ENCODE data around the gene ATRIP.

ATRIP gene

GRCh38 chr3:48423883-48424695, 22.4 kb upstream of the ATRIP start:
- Histone ChIP-seq H3K18ac (ENCODE audit: low read length) (peak overlapping the region; percentile 30), H3K4me3 (ENCODE audit: low read depth, low read length) (no peak overlapping the region), H3K23ac (ENCODE audit: low read length) (no peak overlapping the region), H3K36me3 (ENCODE audit: control insufficient read depth in 1 of 2, insufficient read depth in 2 of 2, low read length in 2 of 2) (peaks cover 49 to 57% of the 10 kb centered on the region in 2 experiments), H3K27ac (ENCODE audit: low read depth, low read length) (no peak overlapping the region), H3K79me2 (ENCODE audit: control insufficient read depth, insufficient read depth, low read length, poor library complexity) (peaks cover 21% of the 10 kb centered on the region), H2AFZ (ENCODE audit: insufficient read depth, low read length, poor library complexity) (no peak overlapping the region), H4K8ac (ENCODE audit: low read depth, low read length) (no peak overlapping the region), H3K14ac (ENCODE audit: low read length) (no peak overlapping the region), H3K4me2 (ENCODE audit: low read length) (no peak overlapping the region), H4K91ac (ENCODE audit: low read depth, low read length) (no peak overlapping the region), H2AK5ac (ENCODE audit: low read length) (no peak overlapping the region), H2BK5ac (ENCODE audit: low read depth, low read length, poor library complexity) (no peak overlapping the region), H3K9ac (ENCODE audit: low read length) (no peak overlapping the region), H3K4me1 (ENCODE audit: control insufficient read depth in 1 of 2, insufficient read depth in 2 of 2, low read length in 2 of 2) (peaks cover 25 to 26% of the 10 kb centered on the region in 2 experiments), H3K9me3 (ENCODE audit: insufficient read depth, low read depth, low read length) (peaks cover 2% of the 10 kb centered on the region), H3K4ac (ENCODE audit: low read depth, low read length) (peak overlapping the region; percentile 25), H3K79me1 (ENCODE audit: low read length) (peaks cover 2% of the 10 kb centered on the region), H3K27me3 (ENCODE audit: insufficient read depth, low read length) (no peaks in the 10 kb centered on the region), H4K12ac (ENCODE audit: low read depth, low read length) (no peak overlapping the region), H2BK12ac (ENCODE audit: low read length) (no peak overlapping the region), H2BK120ac (ENCODE audit: insufficient read depth, low read length, poor library complexity) (no peak overlapping the region)
- DNase-seq: no peak
- WGBS (ENCODE audit: extremely low coverage, insufficient coverage, insufficient read length): no CpG with 5 or more reads among the region's 27 CpGs

GRCh38 chr3:48425281-48425812, 21.2 kb upstream of the ATRIP start:
- no peak overlapping the region for H4K91ac ChIP-seq (ENCODE audit: low read depth, low read length)
- no peak overlapping the region for H3K4me2 ChIP-seq (ENCODE audit: low read length)
- no peaks in the 10 kb centered on the region for H3K27me3 ChIP-seq (ENCODE audit: insufficient read depth, low read length)
- peak overlapping the region; percentile 32 for H2AK5ac ChIP-seq (ENCODE audit: low read length)
- no peak overlapping the region for H4K12ac ChIP-seq (ENCODE audit: low read depth, low read length)
- no peak overlapping the region for H4K8ac ChIP-seq (ENCODE audit: low read depth, low read length)
- WGBS (ENCODE audit: extremely low coverage, insufficient coverage, insufficient read length): no CpG with 5 or more reads among the region's 13 CpGs
- H3K36me3 ChIP-seq (ENCODE audit: control insufficient read depth in 1 of 2, insufficient read depth in 2 of 2, low read length in 2 of 2): peaks cover 39 to 45% of the 10 kb centered on the region in 2 experiments
- no peak for DNase-seq
- peak overlapping the region; percentile 38 for H3K4ac ChIP-seq (ENCODE audit: low read depth, low read length)
- H3K23ac ChIP-seq (ENCODE audit: low read length): no peak overlapping the region
- no peak overlapping the region for H3K27ac ChIP-seq (ENCODE audit: low read depth, low read length)
- H2BK12ac ChIP-seq (ENCODE audit: low read length): no peak overlapping the region
- peaks cover 27% of the 10 kb centered on the region for H3K79me2 ChIP-seq (ENCODE audit: control insufficient read depth, insufficient read depth, low read length, poor library complexity)
- H2BK5ac ChIP-seq (ENCODE audit: low read depth, low read length, poor library complexity): no peak overlapping the region
- H2AFZ ChIP-seq (ENCODE audit: insufficient read depth, low read length, poor library complexity): no peak overlapping the region
- H3K9ac ChIP-seq (ENCODE audit: low read length): no peak overlapping the region
- H3K18ac ChIP-seq (ENCODE audit: low read length): peak overlapping the region; percentile 23
- H3K79me1 ChIP-seq (ENCODE audit: low read length): peaks cover 12% of the 10 kb centered on the region
- H2BK120ac ChIP-seq (ENCODE audit: insufficient read depth, low read length, poor library complexity): no peak overlapping the region
- no peak overlapping the region for H3K4me3 ChIP-seq (ENCODE audit: low read depth, low read length)
- H3K9me3 ChIP-seq (ENCODE audit: insufficient read depth, low read depth, low read length): no peaks in the 10 kb centered on the region
- H3K4me1 ChIP-seq (ENCODE audit: control insufficient read depth in 1 of 2, insufficient read depth in 2 of 2, low read length in 2 of 2): peaks cover 28 to 29% of the 10 kb centered on the region in 2 experiments
- no peak overlapping the region for H3K14ac ChIP-seq (ENCODE audit: low read length)

GRCh38 chr3:48426401-48426909, 20.1 kb upstream of the ATRIP start:
- no peak overlapping the region for H3K14ac ChIP-seq (ENCODE audit: low read length)
- H3K18ac ChIP-seq (ENCODE audit: low read length): no peak overlapping the region
- H3K9ac ChIP-seq (ENCODE audit: low read length): no peak overlapping the region
- H2BK120ac ChIP-seq (ENCODE audit: insufficient read depth, low read length, poor library complexity): no peak overlapping the region
- H4K8ac ChIP-seq (ENCODE audit: low read depth, low read length): no peak overlapping the region
- H3K79me2 ChIP-seq (ENCODE audit: control insufficient read depth, insufficient read depth, low read length, poor library complexity): peaks cover 27% of the 10 kb centered on the region
- no CpG with 5 or more reads among the region's 11 CpGs for WGBS (ENCODE audit: extremely low coverage, insufficient coverage, insufficient read length)
- H2BK12ac ChIP-seq (ENCODE audit: low read length): no peak overlapping the region
- H3K9me3 ChIP-seq (ENCODE audit: insufficient read depth, low read depth, low read length): no peaks in the 10 kb centered on the region
- H3K23ac ChIP-seq (ENCODE audit: low read length): no peak overlapping the region
- H3K27me3 ChIP-seq (ENCODE audit: insufficient read depth, low read length): no peaks in the 10 kb centered on the region
- no peak overlapping the region for H3K4me2 ChIP-seq (ENCODE audit: low read length)
- no peak overlapping the region for H3K27ac ChIP-seq (ENCODE audit: low read depth, low read length)
- no peak overlapping the region for H2BK5ac ChIP-seq (ENCODE audit: low read depth, low read length, poor library complexity)
- peaks cover 30 to 33% of the 10 kb centered on the region in 2 experiments for H3K36me3 ChIP-seq (ENCODE audit: control insufficient read depth in 1 of 2, insufficient read depth in 2 of 2, low read length in 2 of 2)
- H2AK5ac ChIP-seq (ENCODE audit: low read length): no peak overlapping the region
- H3K4me1 ChIP-seq (ENCODE audit: control insufficient read depth in 1 of 2, insufficient read depth in 2 of 2, low read length in 2 of 2): peaks cover 33% of the 10 kb centered on the region in 2 experiments
- H2AFZ ChIP-seq (ENCODE audit: insufficient read depth, low read length, poor library complexity): no peak overlapping the region
- peak overlapping the region; percentile 58 for H3K4ac ChIP-seq (ENCODE audit: low read depth, low read length)
- H3K4me3 ChIP-seq (ENCODE audit: low read depth, low read length): no peak overlapping the region
- H4K91ac ChIP-seq (ENCODE audit: low read depth, low read length): no peak overlapping the region
- H4K12ac ChIP-seq (ENCODE audit: low read depth, low read length): no peak overlapping the region
- H3K79me1 ChIP-seq (ENCODE audit: low read length): peaks cover 14% of the 10 kb centered on the region
- DNase-seq: no peak

- H3K18ac ChIP-seq (ENCODE audit: low read length): no peak overlapping the region
- peak overlapping the region; percentile 58 for H3K4ac ChIP-seq (ENCODE audit: low read depth, low read length)
- H3K4me2 ChIP-seq (ENCODE audit: low read length): peak overlapping the region; percentile 74
- no peak overlapping the region for H3K9ac ChIP-seq (ENCODE audit: low read length)
- no peak overlapping the region for H3K4me3 ChIP-seq (ENCODE audit: low read depth, low read length)
- peaks cover 14% of the 10 kb centered on the region for H3K79me1 ChIP-seq (ENCODE audit: low read length)
- H2BK120ac ChIP-seq (ENCODE audit: insufficient read depth, low read length, poor library complexity): no peak overlapping the region
- H3K4me1 ChIP-seq (ENCODE audit: control insufficient read depth in 1 of 2, insufficient read depth in 2 of 2, low read length in 2 of 2): peaks cover 33 to 36% of the 10 kb centered on the region in 2 experiments
- H3K9me3 ChIP-seq (ENCODE audit: insufficient read depth, low read depth, low read length): no peaks in the 10 kb centered on the region
- H2AFZ ChIP-seq (ENCODE audit: insufficient read depth, low read length, poor library complexity): no peak overlapping the region
- DNase-seq: no peak
- no peak overlapping the region for H3K27ac ChIP-seq (ENCODE audit: low read depth, low read length)
- H2BK5ac ChIP-seq (ENCODE audit: low read depth, low read length, poor library complexity): no peak overlapping the region
- no peaks in the 10 kb centered on the region for H3K27me3 ChIP-seq (ENCODE audit: insufficient read depth, low read length)
- no peak overlapping the region for H4K8ac ChIP-seq (ENCODE audit: low read depth, low read length)
- H3K23ac ChIP-seq (ENCODE audit: low read length): no peak overlapping the region
- H4K12ac ChIP-seq (ENCODE audit: low read depth, low read length): no peak overlapping the region
- no peak overlapping the region for H4K91ac ChIP-seq (ENCODE audit: low read depth, low read length)
- no peak overlapping the region for H3K14ac ChIP-seq (ENCODE audit: low read length)
- H2BK12ac ChIP-seq (ENCODE audit: low read length): no peak overlapping the region
- H3K79me2 ChIP-seq (ENCODE audit: control insufficient read depth, insufficient read depth, low read length, poor library complexity): peaks cover 27% of the 10 kb centered on the region
- no peak overlapping the region for H2AK5ac ChIP-seq (ENCODE audit: low read length)
- peaks cover 24 to 27% of the 10 kb centered on the region in 2 experiments for H3K36me3 ChIP-seq (ENCODE audit: control insufficient read depth in 1 of 2, insufficient read depth in 2 of 2, low read length in 2 of 2)
- WGBS (ENCODE audit: extremely low coverage, insufficient coverage, insufficient read length): no CpG with 5 or more reads among the region's 8 CpGs
Measured at GRCh38 chr3:48426944-48427629, 19.4 kb upstream of the ATRIP start.

All from trophoblast cell (in vitro differentiated cells and primary cell).